Transverse colon (tissue), 4 donors: Measurements from ENCODE around the gene DTYMK.

ENCODE experiments used
- CTCF ChIP-seq, 5 experiments: fragments of 200-600 bp in 3 of 5; fragments of 450-650 bp in 2 of 5; sonication (generic) in 3 of 5; IDR thresholded peaks; 1 replicate in 2 of 5; 2 replicates in 3 of 5; pipeline ENCODE4 v1.5.1; 2016 to 2017; ENCODE audit warnings: antibody characterized with exemption in 5 of 5, inconsistent platforms in 3 of 5, mild to moderate bottlenecking in 2 of 5, moderate library complexity in 1 of 5
- EP300 ChIP-seq: sonication (generic); formaldehyde crosslinking; IDR thresholded peaks from one replicate; pipeline ENCODE4 v1.6.1; 2017; ENCODE audit warnings: antibody characterized with exemption, low read depth
- POLR2A ChIP-seq: fragments of 450-650 bp; IDR thresholded peaks from one replicate; pipeline ENCODE4 v1.6.1; 2016; ENCODE audit warnings: antibody characterized with exemption, mild to moderate bottlenecking, moderate library complexity
- POLR2AphosphoS5 ChIP-seq, 3 donors: sonication (generic); formaldehyde crosslinking; IDR thresholded peaks; one replicate each; pipeline ENCODE4 v1.6.1; 2016; ENCODE audit warnings: antibody characterized with exemption in 3 of 3

GRCh38 chr2:241701399-241702154, 15.0 kb upstream of the DTYMK start, which contains the start of gene ING5:
- TF ChIP-seq CTCF (IDR thresholded peaks at IDR 0.05): no peak
- TF ChIP-seq POLR2AphosphoS5 (IDR thresholded peaks at IDR 0.05): peak; percentile 43 to 87 (median 80)
- TF ChIP-seq EP300: no peak
- TF ChIP-seq POLR2A: peak; percentile 82
